Right lobe of liver (tissue), 6 donors: ENCODE measurements around the gene SPATA13. TPM values are rescaled to one million over a fixed set of nuclear protein-coding genes. Genes with fewer than 3 reads are reported as not detected.

Experiments used
- ATAC-seq, 4 donors: fragments of 200-7000 bp; cut with Tn5 transposase; one replicate each; pipeline ENCODE4 v1.9.1; 2020; ENCODE audit warnings: mild to moderate bottlenecking in 4 of 4, moderate library complexity in 4 of 4
- DNase-seq, 3 donors: peaks; one replicate each; pipeline ENCODE4 v3.0.0-alpha.2; 2020
- H3K27ac ChIP-seq, 3 donors: fragments of 200-600 bp; one replicate each; pipeline ENCODE4 v1.8.0; 2022
- H3K27me3 ChIP-seq, 2 donors: fragments of 200-600 bp; one replicate each; pipeline ENCODE4 v1.8.0; 2022
- H3K36me3 ChIP-seq, 4 donors: fragments of 200-600 bp; sonication (generic) in 1 of 4; one replicate each; pipeline versions ENCODE4 v1.5.1 to v1.8.0; 2017 to 2022; ENCODE audit warnings: control low read depth in 1 of 4
- H3K4me1 ChIP-seq, 4 donors: fragments of 200-600 bp; sonication (generic) in 1 of 4; one replicate each; pipeline versions ENCODE4 v1.5.1 to v1.8.0; 2017 to 2022; ENCODE audit warnings: control low read depth in 1 of 4
- H3K4me3 ChIP-seq, 3 donors: fragments of 200-600 bp; one replicate each; pipeline ENCODE4 v1.8.0; 2022
- H3K9me3 ChIP-seq, 4 donors: fragments of 200-600 bp; sonication (generic) in 1 of 4; one replicate each; pipeline versions ENCODE4 v1.5.1 to v1.8.0; 2017 to 2022; ENCODE audit warnings: control low read depth in 1 of 4
- POLR2A ChIP-seq: fragments of 450-650 bp; IDR thresholded peaks from one replicate; pipeline ENCODE4 v1.6.1; 2017; ENCODE audit warnings: antibody characterized with exemption, mild to moderate bottlenecking
- WGBS: methylation state at CpG from one replicate; pipeline ENCODE4 v1.1.6; 2018; ENCODE audit warnings: low coverage, low lambda C conversion rate; ENCODE audit not compliant: insufficient coverage; ENCODE audit errors: missing lambda C conversion rate; 5-methylcytosine and 5-hydroxymethylcytosine counted together
- intact Hi-C, 2 donors: fragments of 100-400 bp; cut with DNase I; formaldehyde crosslinking; loops; one replicate each; pipeline versions ENCODE4 v1.11.2 to v1.14.1; 2022
- total RNA-seq, 6 experiments: library from RNA; depleted of rRNA in 2 of 6; stranded (reverse); fragments of >200 nt in 2 of 6; fragmentation: NEBNext Ultra II Directional in 3 of 6; extraction: Animal tissue kit (Norgen Biotek cat#: 25700) in 3 of 6; gene quantifications; one replicate each; pipeline versions ENCODE4 v1.1.0 to v1.2.4, GENCODE V29; 2016 to 2023
- TF ChIP-seq, protein P1 (sequence below), 4 donors: fragments of 200-600 bp in 3 of 4; fragments of 450-650 bp in 1 of 4; IDR thresholded peaks; one replicate each; pipeline versions ENCODE4 v1.5.1 to v1.8.0; 2016 to 2022; ENCODE audit warnings: antibody characterized with exemption in 4 of 4, mild to moderate bottlenecking in 2 of 4
- donor health status: DM: no; HTN: yes; CAD: no.
- donor health status: DM: no; HTN: no; CAD: no.
- donor health status: DM: no; HTN: no; CAD: no.
- donor health status: DM: no; HTN: yes; CAD: no.
- donor health status: DM: no; HTN: yes; CAD: no.

Gene SPATA13
- total RNA-seq, 6 experiments from 2014 or later: 21.5 to 39.9 (median 30.5) TPM

DNA sequence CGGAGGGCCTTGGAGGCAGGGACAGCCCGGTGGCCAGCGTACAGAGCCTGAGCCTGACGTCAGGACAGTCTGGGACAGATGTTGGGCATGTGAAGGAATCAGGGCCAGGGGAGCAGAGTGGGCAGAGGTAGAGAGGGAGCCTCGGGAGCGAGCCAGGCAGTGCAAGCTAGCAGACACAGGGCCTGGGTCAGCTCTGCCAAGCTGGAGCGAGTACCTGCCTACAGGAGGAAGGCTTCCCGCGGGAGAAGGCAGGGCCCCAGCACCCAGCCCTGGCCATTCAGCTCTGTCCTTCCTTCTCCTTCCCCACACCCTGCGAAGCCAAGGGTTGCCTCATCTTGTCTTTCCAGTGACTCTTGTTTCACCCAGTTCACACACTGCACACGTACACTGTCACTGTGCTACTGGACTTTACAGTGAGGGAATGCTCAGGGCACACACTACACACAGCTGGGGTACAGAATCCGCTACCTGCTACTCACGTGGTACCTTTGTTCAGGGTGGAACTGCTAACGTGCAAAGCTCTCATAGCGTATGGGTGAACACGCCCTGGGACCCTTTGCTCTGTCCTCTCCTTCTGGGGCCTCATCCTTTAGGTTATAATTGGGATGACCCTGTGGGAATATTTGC, 139.1 kb downstream of the SPATA13 start:
- Histone ChIP-seq H3K4me3 (no peak overlapping the region), H3K9me3 (no peaks in the 10 kb centered on the region), H3K36me3 (peaks cover 0 to 96% (median 52%) of the 10 kb centered on the region in 4 donors), H3K27me3 (no peaks in the 10 kb centered on the region), H3K4me1 (no peaks in the 10 kb centered on the region), H3K27ac (no peak overlapping the region)
- 97% methylated on average over 6 of the region's 16 CpGs for WGBS
- DNase-seq (no peak), ATAC-seq (peak in 2 of 4 donors; percentile 19 to 38)
- intact Hi-C loops: no loop called here
- TF ChIP-seq, protein P1, sequence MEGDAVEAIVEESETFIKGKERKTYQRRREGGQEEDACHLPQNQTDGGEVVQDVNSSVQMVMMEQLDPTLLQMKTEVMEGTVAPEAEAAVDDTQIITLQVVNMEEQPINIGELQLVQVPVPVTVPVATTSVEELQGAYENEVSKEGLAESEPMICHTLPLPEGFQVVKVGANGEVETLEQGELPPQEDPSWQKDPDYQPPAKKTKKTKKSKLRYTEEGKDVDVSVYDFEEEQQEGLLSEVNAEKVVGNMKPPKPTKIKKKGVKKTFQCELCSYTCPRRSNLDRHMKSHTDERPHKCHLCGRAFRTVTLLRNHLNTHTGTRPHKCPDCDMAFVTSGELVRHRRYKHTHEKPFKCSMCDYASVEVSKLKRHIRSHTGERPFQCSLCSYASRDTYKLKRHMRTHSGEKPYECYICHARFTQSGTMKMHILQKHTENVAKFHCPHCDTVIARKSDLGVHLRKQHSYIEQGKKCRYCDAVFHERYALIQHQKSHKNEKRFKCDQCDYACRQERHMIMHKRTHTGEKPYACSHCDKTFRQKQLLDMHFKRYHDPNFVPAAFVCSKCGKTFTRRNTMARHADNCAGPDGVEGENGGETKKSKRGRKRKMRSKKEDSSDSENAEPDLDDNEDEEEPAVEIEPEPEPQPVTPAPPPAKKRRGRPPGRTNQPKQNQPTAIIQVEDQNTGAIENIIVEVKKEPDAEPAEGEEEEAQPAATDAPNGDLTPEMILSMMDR (IDR thresholded peaks at IDR 0.05): no peak
- no peak for TF ChIP-seq POLR2A

DNA sequence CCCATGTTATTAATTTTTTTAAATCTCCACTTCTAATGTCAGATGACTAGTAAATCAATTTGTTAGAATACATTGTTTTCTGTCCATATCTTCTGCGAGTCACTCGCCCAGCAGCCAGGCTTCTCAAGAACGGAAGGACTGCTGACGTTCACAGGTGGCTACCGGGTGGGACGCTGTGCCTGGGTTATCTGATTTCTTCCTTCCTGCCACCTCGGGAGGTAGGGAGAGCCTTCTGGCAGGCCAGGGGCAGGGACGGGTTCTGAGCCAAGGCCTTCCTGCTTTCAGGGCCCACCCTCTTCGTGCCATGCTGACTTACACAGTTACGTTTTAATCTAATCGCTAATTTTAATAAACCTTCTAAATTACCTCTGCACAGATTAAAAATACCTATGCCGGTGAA, 140.9 kb downstream of the SPATA13 start:
- ATAC-seq (no peak), DNase-seq (no peak)
- H3K27me3 ChIP-seq: no peaks in the 10 kb centered on the region
- TF ChIP-seq, protein P1 (IDR thresholded peaks at IDR 0.05): no peak
- TF ChIP-seq POLR2A: no peak
- no peak overlapping the region for H3K27ac ChIP-seq
- intact Hi-C loops: no loop called here
- H3K36me3 ChIP-seq: peaks cover 0 to 85% (median 41%) of the 10 kb centered on the region in 4 donors
- no peaks in the 10 kb centered on the region for H3K9me3 ChIP-seq
- H3K4me1 ChIP-seq: no peaks in the 10 kb centered on the region
- no peak overlapping the region for H3K4me3 ChIP-seq
- 81% methylated on average over 8 of the region's 12 CpGs for WGBS

DNA sequence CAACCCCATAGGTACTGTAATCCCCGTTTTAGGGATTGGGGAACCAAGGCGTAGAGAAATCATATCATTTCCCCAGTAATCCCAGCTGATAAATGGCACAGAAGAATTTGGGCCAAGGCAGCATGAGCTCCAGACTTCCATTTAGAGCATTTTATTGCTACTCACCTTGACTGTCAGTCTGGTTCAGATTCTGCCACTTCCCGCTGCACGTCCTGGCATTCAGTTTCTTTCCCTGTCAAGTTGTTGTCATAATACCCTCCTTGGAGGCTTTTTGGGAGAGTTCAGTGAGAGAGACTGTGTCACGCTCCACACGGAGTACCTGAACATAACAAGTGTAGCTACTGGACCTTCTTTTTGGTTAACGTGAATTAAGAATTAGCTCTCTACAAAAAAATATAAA, 141.4 kb downstream of the SPATA13 start:
- Histone ChIP-seq H3K9me3 (no peaks in the 10 kb centered on the region), H3K4me3 (no peak overlapping the region), H3K4me1 (no peaks in the 10 kb centered on the region), H3K27ac (no peak overlapping the region), H3K27me3 (no peaks in the 10 kb centered on the region), H3K36me3 (peaks cover 0 to 80% (median 39%) of the 10 kb centered on the region in 4 donors)
- DNase-seq: no peak
- TF ChIP-seq POLR2A: no peak
- TF ChIP-seq, protein P1 (IDR thresholded peaks at IDR 0.05): no peak
- intact Hi-C loops: no loop called here
- ATAC-seq: no peak
- WGBS: 84% methylated on average over 7 of the region's 7 CpGs

DNA sequence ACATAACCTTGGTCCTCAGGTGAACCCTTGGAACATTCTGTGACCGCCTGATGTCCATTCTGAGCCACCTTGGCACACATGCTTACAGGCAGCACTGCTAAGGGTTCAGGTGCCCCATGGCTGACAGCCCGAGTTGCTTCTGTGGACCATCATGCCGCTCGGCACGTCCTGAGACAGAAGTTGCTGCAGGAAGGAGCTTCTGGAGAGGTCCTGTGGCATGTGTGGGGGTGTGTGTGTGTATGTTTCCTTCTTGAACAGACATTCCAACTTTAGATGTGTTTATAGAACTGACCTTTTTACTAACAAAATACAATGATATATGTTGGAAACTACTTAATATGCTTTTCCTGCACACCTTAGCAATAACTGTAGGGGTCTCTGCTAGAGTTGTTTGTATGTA, 144.1 kb downstream of the SPATA13 start:
- intact Hi-C loops: no loop called here
- H3K4me1 ChIP-seq: no peaks in the 10 kb centered on the region
- DNase-seq: no peak
- no peak for ATAC-seq
- no peak overlapping the region for H3K27ac ChIP-seq
- no peaks in the 10 kb centered on the region for H3K9me3 ChIP-seq
- no peaks in the 10 kb centered on the region for H3K27me3 ChIP-seq
- H3K4me3 ChIP-seq: no peak overlapping the region
- 83% methylated on average over 1 of the region's 5 CpGs for WGBS
- H3K36me3 ChIP-seq: peaks cover 0 to 53% (median 15%) of the 10 kb centered on the region in 4 donors
- no peak for TF ChIP-seq POLR2A

DNA sequence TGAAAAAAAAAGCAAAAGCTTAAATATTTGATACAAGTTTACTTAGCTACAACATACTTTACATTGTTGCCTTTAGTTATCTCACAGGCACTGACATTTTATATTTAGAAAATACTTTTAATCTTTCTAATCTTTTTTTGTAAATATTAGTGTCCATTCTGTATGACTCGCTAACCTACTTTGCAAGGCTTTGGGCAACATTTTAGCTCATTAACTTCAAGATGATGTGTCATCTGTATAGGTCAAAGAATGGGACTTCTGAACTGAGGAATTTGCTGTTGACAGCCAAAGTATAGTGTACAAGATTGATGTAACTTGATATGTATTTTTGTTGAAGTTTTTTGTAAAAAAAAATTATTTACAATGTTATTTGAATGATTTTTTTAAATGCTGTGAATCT, 146.1 kb downstream of the SPATA13 start:
- ATAC-seq: no peak
- no peak overlapping the region for H3K4me3 ChIP-seq
- H3K27me3 ChIP-seq: no peaks in the 10 kb centered on the region
- H3K9me3 ChIP-seq: no peaks in the 10 kb centered on the region
- intact Hi-C loops: no loop called here
- peaks cover 0 to 33% (median 7%) of the 10 kb centered on the region in 4 donors for H3K36me3 ChIP-seq
- DNase-seq: no peak
- WGBS: 100% methylated on average over 1 of the region's 1 CpG
- no peak overlapping the region for H3K27ac ChIP-seq
- TF ChIP-seq POLR2A: no peak
- TF ChIP-seq, protein P1 (IDR thresholded peaks at IDR 0.05): no peak
- no peaks in the 10 kb centered on the region for H3K4me1 ChIP-seq
